H1 (cell line): ENCODE results near the gene CDH20.

Experiments used
- CREB1 ChIP-seq: IDR thresholded peaks from 2 replicates; pipeline ENCODE4 v1.6.1; 2012; ENCODE audit warnings: inconsistent platforms
- CTCF ChIP-seq, 3 experiments: IDR thresholded peaks; 1 replicate in 2 of 3; 2 replicates in 1 of 3; pipeline versions ENCODE4 v1.5.1 to v1.6.1; 2011; ENCODE audit warnings: low read length in 3 of 3, mild to moderate bottlenecking in 3 of 3, inconsistent platforms in 2 of 3, low read depth in 1 of 3, moderate library complexity in 1 of 3; ENCODE audit not compliant: insufficient read depth in 1 of 3; ENCODE audit errors: control extremely low read depth in 1 of 3
- EP300 ChIP-seq, 2 experiments: IDR thresholded peaks; 1 replicate in 1 of 2; 2 replicates in 1 of 2; pipeline ENCODE4 v1.6.1; 2011 to 2012; ENCODE audit warnings: low read depth in 2 of 2, low read length in 2 of 2, mild to moderate bottlenecking in 2 of 2, borderline replicate concordance in 1 of 2, inconsistent platforms in 1 of 2, moderate library complexity in 1 of 2
- EZH2 ChIP-seq: fragments of 200-600 bp; sonication (generic); IDR thresholded peaks from 2 replicates; pipeline ENCODE4 v1.7.1; 2012; ENCODE audit warnings: low read depth, mild to moderate bottlenecking, moderate library complexity, low read length, inconsistent platforms; ENCODE audit not compliant: severe bottlenecking
- NRF1 ChIP-seq: IDR thresholded peaks from 2 replicates; pipeline ENCODE4 v1.6.1; 2011; ENCODE audit warnings: mild to moderate bottlenecking, low read depth, low read length, improper control_type of control experiment
- POLR2A ChIP-seq, 2 experiments: IDR thresholded peaks; 1 replicate in 1 of 2; 2 replicates in 1 of 2; pipeline ENCODE4 v1.6.1; 2011; ENCODE audit warnings: low read depth in 2 of 2, low read length in 2 of 2, mild to moderate bottlenecking in 2 of 2; ENCODE audit errors: control extremely low read depth in 1 of 2
- POLR2AphosphoS5 ChIP-seq: IDR thresholded peaks from 2 replicates; pipeline ENCODE4 v1.6.1; 2011; ENCODE audit warnings: low read depth, low read length
- RFX5 ChIP-seq: IDR thresholded peaks from 2 replicates; pipeline ENCODE4 v1.6.1; 2011; ENCODE audit warnings: low read depth, low read length, improper control_type of control experiment, borderline replicate concordance
- SAP30 ChIP-seq: fragments of 300-600 bp; sonication (generic); IDR thresholded peaks from 2 replicates; pipeline ENCODE4 v1.7.1; 2012; ENCODE audit warnings: low read length, moderate library complexity, mild to moderate bottlenecking, inconsistent platforms; ENCODE audit not compliant: insufficient read depth, insufficient replicate concordance
- SP2 ChIP-seq: IDR thresholded peaks from 2 replicates; pipeline ENCODE4 v1.6.1; 2012; ENCODE audit warnings: mild to moderate bottlenecking, low read length, inconsistent platforms
- SRF ChIP-seq: IDR thresholded peaks from 2 replicates; pipeline ENCODE4 v1.6.1; 2011; ENCODE audit warnings: mild to moderate bottlenecking, low read depth, low read length, moderate library complexity
- TF ChIP-seq, protein P1 (sequence below): IDR thresholded peaks from 2 replicates; pipeline ENCODE4 v1.6.1; 2011; ENCODE audit warnings: low read depth, mild to moderate bottlenecking, low read length; ENCODE audit not compliant: insufficient read depth

- TF ChIP-seq POLR2AphosphoS5 (no peak), CTCF (IDR thresholded peaks at IDR 0.05; ENCODE audit: control extremely low read depth in 1 of 3, insufficient read depth in 1 of 3, low read depth in 1 of 3, low read length in 3 of 3) (no peak), NRF1 (no peak), CREB1 (no peak), EZH2 (no peak), SP2 (no peak), EP300 (IDR thresholded peaks at IDR 0.05; ENCODE audit: borderline replicate concordance in 1 of 2, low read depth in 2 of 2, low read length in 2 of 2) (no peak), SRF (no peak), POLR2A (IDR thresholded peaks at IDR 0.05; ENCODE audit: control extremely low read depth in 1 of 2, low read depth in 2 of 2, low read length in 2 of 2) (no peak), SAP30 (no peak), RFX5 (no peak)
- TF ChIP-seq, protein P1, sequence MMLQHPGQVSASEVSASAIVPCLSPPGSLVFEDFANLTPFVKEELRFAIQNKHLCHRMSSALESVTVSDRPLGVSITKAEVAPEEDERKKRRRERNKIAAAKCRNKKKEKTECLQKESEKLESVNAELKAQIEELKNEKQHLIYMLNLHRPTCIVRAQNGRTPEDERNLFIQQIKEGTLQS, result no peak
Observed at GRCh38 chr18:61549416-61549815, 216.2 kb downstream of the CDH20 start.
